ENCODE data around the gene MPHOSPH9. TPM values are rescaled to one million over a fixed set of nuclear protein-coding genes. Genes with fewer than 3 reads are reported as not detected.
A peak's percentile ranks its signal among the peaks of the same experiment; 100 is the strongest.

The MPHOSPH9 gene
- total RNA-seq, 1 experiment from 2014 or later, result 44.9 TPM

DNA sequence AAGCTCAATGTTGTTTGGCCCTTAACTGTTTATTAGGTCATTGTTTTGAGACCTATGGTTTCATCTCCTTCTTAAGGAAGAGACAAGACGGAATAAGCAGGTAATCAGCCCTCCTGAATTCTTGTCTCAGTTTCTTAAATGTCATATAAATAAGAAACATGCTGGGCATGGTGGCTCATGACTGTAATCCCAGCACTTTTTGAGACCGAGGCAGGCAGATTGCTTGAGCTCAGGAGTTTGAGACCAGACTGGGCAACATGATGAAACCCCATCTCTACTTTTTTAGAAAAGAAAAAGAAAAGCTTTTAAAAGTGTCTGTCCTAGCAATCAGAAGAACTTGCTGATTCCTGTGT lies 5.4 kb upstream of the MPHOSPH9 start:
- intact Hi-C loops (cut with micrococcal nuclease), result loop anchor here (1.0 to 5.0 kb wide), 3 partner anchors 195 to 356 kb away; no protein-coding TSS in a partner anchor
- Histone ChIP-seq H3K4me2 (ENCODE audit: low read length) (no peak overlapping the region), H3K27me3 (ENCODE audit: insufficient read depth, low read length) (no peaks in the 10 kb centered on the region), H2AFZ (ENCODE audit: low read depth, low read length, poor library complexity, severe bottlenecking) (no peak overlapping the region), H3K79me2 (ENCODE audit: insufficient read depth, low read length) (peaks cover 74% of the 10 kb centered on the region), H3K4me1 (ENCODE audit: control insufficient read depth in 1 of 2, insufficient read depth in 2 of 2, low read length in 2 of 2) (peaks cover 5 to 12% of the 10 kb centered on the region in 2 experiments; a peak in 2 of 4 replicates), H3K4me3 (replicated peaks in 1 of 2; ENCODE audit: low read depth in 1 of 2, low read length in 2 of 2) (no peak overlapping the region), H3K9me3 (ENCODE audit: control insufficient read depth in 1 of 2, insufficient read depth in 1 of 2, low read depth in 1 of 2, low read length in 2 of 2) (no peaks in the 10 kb centered on the region), H3K9ac (ENCODE audit: low read length) (no peak overlapping the region), H4K20me1 (ENCODE audit: insufficient read depth) (no peaks in the 10 kb centered on the region; the same call in 1 of the 2 replicates), H3K36me3 (ENCODE audit: control insufficient read depth in 1 of 2, insufficient read depth in 2 of 2, low read length in 2 of 2) (no peaks in the 10 kb centered on the region), H3K9me2 (ENCODE audit: insufficient read depth) (no peaks in the 10 kb centered on the region), H3K27ac (ENCODE audit: low read depth, low read length) (no peak overlapping the region)
- TF ChIP-seq YY1 (IDR thresholded peaks at IDR 0.05; ENCODE audit: extremely low read depth, insufficient replicate concordance, low read depth, low read length), result no peak
- no peak for TF ChIP-seq EGR1 (IDR thresholded peaks at IDR 0.05; ENCODE audit: low read depth)
- TF ChIP-seq FOSL1 (IDR thresholded peaks at IDR 0.05; ENCODE audit: low read depth), result no peak
- TF ChIP-seq, protein P1, sequence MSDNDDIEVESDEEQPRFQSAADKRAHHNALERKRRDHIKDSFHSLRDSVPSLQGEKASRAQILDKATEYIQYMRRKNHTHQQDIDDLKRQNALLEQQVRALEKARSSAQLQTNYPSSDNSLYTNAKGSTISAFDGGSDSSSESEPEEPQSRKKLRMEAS (IDR thresholded peaks at IDR 0.05), result no peak
- no TSS peak for BruUV-seq (replicated peaks)
- ChIA-PET POLR2A (interaction anchor here (0.7 to 1.8 kb wide), 3 partner anchors 12 to 350 kb away, joined by 3 to 6 read pairs (median 5); no protein-coding TSS in a partner anchor), RAD21 (ENCODE audit: low non-redundant PET in 1 of 2, low total read pairs in 2 of 2, uncharacterized antibody in 2 of 2, unreplicated experiment in 2 of 2) (interaction anchor here (0.8 to 2.3 kb wide), 3 partner anchors 195 to 264 kb away, joined by 3 to 16 read pairs (median 16); partner anchors contain the start of gene OGFOD2 (in 1 of the 2)), CTCF (interaction anchor here (0.6 to 3.7 kb wide), 21 partner anchors 9 to 445 kb away, joined by 3 to 60 read pairs (median 3); partner anchors contain the start of genes ABCB9 and OGFOD2)
- ATAC-seq, result no peak
- DNase-seq (ENCODE audit: low read depth, low spot score), result no peak

DNA sequence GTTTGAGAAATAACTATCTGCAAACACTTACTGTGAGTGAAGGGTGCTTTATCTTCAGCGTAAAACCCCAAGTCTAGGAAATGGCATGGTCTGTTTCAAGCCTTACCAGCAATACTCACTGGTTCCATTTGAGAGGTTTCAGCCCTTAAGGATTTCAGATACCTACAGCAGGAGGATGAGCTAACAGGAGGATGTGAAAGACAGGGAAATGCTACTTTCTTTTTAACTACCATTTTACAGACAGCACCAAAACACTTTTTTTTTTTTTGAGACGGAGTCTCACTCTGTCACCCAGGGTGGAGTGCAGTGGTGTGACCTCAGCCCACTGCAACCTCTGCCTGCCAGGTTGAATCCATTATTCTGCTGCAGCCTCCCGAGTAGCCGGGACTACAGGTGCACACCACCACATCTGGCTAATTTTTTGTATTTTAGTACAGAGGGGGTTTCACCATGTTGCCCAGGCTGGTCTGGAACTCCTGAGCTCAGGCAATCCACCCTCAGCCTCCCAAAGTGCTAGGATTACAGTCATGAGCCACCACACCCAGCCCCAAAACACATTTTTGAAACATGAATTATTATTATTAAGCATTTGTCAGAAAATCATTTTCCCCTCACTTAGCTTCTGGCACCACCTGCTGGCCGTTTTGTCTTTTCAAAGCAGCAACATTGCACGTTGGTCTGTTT lies 4.8 kb upstream of the MPHOSPH9 start:
- no peak overlapping the region for H2AFZ ChIP-seq (ENCODE audit: low read depth, low read length, poor library complexity, severe bottlenecking)
- TF ChIP-seq ZBTB33 (IDR thresholded peaks at IDR 0.05; ENCODE audit: extremely low read depth, insufficient replicate concordance, low read length) (no peak), RAD21 (IDR thresholded peaks at IDR 0.05; ENCODE audit: low read depth) (peak; percentile 97)
- TF ChIP-seq, protein P2, sequence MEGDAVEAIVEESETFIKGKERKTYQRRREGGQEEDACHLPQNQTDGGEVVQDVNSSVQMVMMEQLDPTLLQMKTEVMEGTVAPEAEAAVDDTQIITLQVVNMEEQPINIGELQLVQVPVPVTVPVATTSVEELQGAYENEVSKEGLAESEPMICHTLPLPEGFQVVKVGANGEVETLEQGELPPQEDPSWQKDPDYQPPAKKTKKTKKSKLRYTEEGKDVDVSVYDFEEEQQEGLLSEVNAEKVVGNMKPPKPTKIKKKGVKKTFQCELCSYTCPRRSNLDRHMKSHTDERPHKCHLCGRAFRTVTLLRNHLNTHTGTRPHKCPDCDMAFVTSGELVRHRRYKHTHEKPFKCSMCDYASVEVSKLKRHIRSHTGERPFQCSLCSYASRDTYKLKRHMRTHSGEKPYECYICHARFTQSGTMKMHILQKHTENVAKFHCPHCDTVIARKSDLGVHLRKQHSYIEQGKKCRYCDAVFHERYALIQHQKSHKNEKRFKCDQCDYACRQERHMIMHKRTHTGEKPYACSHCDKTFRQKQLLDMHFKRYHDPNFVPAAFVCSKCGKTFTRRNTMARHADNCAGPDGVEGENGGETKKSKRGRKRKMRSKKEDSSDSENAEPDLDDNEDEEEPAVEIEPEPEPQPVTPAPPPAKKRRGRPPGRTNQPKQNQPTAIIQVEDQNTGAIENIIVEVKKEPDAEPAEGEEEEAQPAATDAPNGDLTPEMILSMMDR (IDR thresholded peaks at IDR 0.05 in 2 of 3, conservative IDR thresholded peaks at IDR 0.05 in 1 of 3; ENCODE audit: borderline replicate concordance in 1 of 3, insufficient read depth in 1 of 3, low read depth in 2 of 3, low read length in 2 of 3), result peak; percentile 74 to 88 (median 81)
- H3K27ac ChIP-seq (ENCODE audit: low read depth, low read length), result no peak overlapping the region
- ATAC-seq (peak; percentile 32; the same call in 1 of the 2 replicates), DNase-seq (ENCODE audit: low read depth, low spot score) (peak; percentile 54)
- peaks cover 72% of the 10 kb centered on the region for H3K79me2 ChIP-seq (ENCODE audit: insufficient read depth, low read length)
- ChIA-PET POLR2A (interaction anchor here (0.7 to 1.8 kb wide), 3 partner anchors 13 to 349 kb away, joined by 3 to 6 read pairs (median 5); no protein-coding TSS in a partner anchor), CTCF (interaction anchor here (0.6 to 3.7 kb wide), 21 partner anchors 9 to 445 kb away, joined by 3 to 60 read pairs (median 3); partner anchors contain the start of genes ABCB9 and OGFOD2), RAD21 (ENCODE audit: low non-redundant PET in 1 of 2, low total read pairs in 2 of 2, uncharacterized antibody in 2 of 2, unreplicated experiment in 2 of 2) (interaction anchor here (0.8 to 2.3 kb wide), 3 partner anchors 194 to 263 kb away, joined by 3 to 16 read pairs (median 16); partner anchors contain the start of gene OGFOD2 (in 1 of the 2))
- no peaks in the 10 kb centered on the region for H3K9me2 ChIP-seq (ENCODE audit: insufficient read depth)
- no peak overlapping the region for H3K4me2 ChIP-seq (ENCODE audit: low read length)
- no peak overlapping the region for H3K9ac ChIP-seq (ENCODE audit: low read length)
- no peaks in the 10 kb centered on the region for H3K9me3 ChIP-seq (ENCODE audit: control insufficient read depth in 1 of 2, insufficient read depth in 1 of 2, low read depth in 1 of 2, low read length in 2 of 2)
- no TSS peak for BruUV-seq (replicated peaks)
- no peak overlapping the region for H3K4me3 ChIP-seq (replicated peaks in 1 of 2; ENCODE audit: low read depth in 1 of 2, low read length in 2 of 2)
- no peaks in the 10 kb centered on the region for H3K27me3 ChIP-seq (ENCODE audit: insufficient read depth, low read length)
- no peaks in the 10 kb centered on the region for H3K36me3 ChIP-seq (ENCODE audit: control insufficient read depth in 1 of 2, insufficient read depth in 2 of 2, low read length in 2 of 2)
- intact Hi-C loops (cut with micrococcal nuclease), result loop anchor here (1.0 to 5.0 kb wide), 3 partner anchors 194 to 355 kb away; no protein-coding TSS in a partner anchor
- H3K4me1 ChIP-seq (ENCODE audit: control insufficient read depth in 1 of 2, insufficient read depth in 2 of 2, low read length in 2 of 2), result peaks cover 5 to 12% of the 10 kb centered on the region in 2 experiments; a peak in 2 of 4 replicates
- H4K20me1 ChIP-seq (ENCODE audit: insufficient read depth), result no peaks in the 10 kb centered on the region; the same call in 1 of the 2 replicates

All from HCT116 (cell line).